ENCODE measurements around the gene CDC14B.
"Not testable (repeated sequence)": the region's sequence is repeated elsewhere in the genome, so short reads cannot be mapped to it uniquely, and the experiment has no call there.

Gene CDC14B

DNA sequence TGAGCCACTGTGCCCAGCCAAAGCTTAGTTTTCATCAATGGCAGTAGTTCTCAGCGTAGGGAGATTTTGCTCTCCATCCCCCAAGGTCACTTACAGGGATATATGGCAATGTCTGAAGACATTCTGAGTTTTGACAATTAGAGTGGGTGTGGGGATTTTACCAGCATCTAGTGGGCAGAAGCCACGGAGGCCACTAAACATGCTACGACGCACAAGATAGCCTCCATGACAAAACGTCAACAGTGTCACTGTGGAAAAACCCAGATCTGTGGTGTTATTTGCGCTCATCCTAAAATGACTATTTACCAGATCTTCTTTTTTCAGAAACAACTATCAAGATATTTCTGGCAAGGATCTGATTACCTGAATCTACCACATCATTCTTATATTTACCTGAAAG lies 68.2 kb downstream of the CDC14B start:
- DNase-seq: no peak
- TF ChIP-seq EZH2 (optimal IDR thresholded peaks at IDR 0.05; ENCODE audit: low read depth, low read length) (no peak), EZH2phosphoT487 (IDR thresholded peaks at IDR 0.05; ENCODE audit: low read length) (no peak)
- TF ChIP-seq, protein P1, sequence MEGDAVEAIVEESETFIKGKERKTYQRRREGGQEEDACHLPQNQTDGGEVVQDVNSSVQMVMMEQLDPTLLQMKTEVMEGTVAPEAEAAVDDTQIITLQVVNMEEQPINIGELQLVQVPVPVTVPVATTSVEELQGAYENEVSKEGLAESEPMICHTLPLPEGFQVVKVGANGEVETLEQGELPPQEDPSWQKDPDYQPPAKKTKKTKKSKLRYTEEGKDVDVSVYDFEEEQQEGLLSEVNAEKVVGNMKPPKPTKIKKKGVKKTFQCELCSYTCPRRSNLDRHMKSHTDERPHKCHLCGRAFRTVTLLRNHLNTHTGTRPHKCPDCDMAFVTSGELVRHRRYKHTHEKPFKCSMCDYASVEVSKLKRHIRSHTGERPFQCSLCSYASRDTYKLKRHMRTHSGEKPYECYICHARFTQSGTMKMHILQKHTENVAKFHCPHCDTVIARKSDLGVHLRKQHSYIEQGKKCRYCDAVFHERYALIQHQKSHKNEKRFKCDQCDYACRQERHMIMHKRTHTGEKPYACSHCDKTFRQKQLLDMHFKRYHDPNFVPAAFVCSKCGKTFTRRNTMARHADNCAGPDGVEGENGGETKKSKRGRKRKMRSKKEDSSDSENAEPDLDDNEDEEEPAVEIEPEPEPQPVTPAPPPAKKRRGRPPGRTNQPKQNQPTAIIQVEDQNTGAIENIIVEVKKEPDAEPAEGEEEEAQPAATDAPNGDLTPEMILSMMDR (IDR thresholded peaks at IDR 0.05; ENCODE audit: low read length): no peak
- no peaks in the 10 kb centered on the region for H3K36me3 ChIP-seq (replicated peaks; ENCODE audit: insufficient read depth, low read length)
- no peak overlapping the region for H3K4me3 ChIP-seq (ENCODE audit: low read length)
- no peak overlapping the region for H2AFZ ChIP-seq (ENCODE audit: low read length)
- H3K4me1 ChIP-seq (ENCODE audit: low read length): no peaks in the 10 kb centered on the region
- no peaks in the 10 kb centered on the region for H4K20me1 ChIP-seq (ENCODE audit: insufficient read depth, low read length)
- no peaks in the 10 kb centered on the region for H3K9me3 ChIP-seq (replicated peaks; ENCODE audit: insufficient read depth, low read length)
- H3K27me3 ChIP-seq (replicated peaks; ENCODE audit: insufficient read depth, low read length): no peaks in the 10 kb centered on the region
- H3K9me2 ChIP-seq (replicated peaks; ENCODE audit: insufficient read depth, low read length): no peaks in the 10 kb centered on the region
- no peak overlapping the region for H3K4me2 ChIP-seq (ENCODE audit: low read depth, low read length)
- H3F3A ChIP-seq (ENCODE audit: insufficient read depth, low read length): no peaks in the 10 kb centered on the region
- no peak overlapping the region for H3K27ac ChIP-seq (ENCODE audit: low read length)
- no peaks in the 10 kb centered on the region for H3K79me2 ChIP-seq (ENCODE audit: low read length)
- no peak overlapping the region for H3K9ac ChIP-seq (ENCODE audit: low read length)

DNA sequence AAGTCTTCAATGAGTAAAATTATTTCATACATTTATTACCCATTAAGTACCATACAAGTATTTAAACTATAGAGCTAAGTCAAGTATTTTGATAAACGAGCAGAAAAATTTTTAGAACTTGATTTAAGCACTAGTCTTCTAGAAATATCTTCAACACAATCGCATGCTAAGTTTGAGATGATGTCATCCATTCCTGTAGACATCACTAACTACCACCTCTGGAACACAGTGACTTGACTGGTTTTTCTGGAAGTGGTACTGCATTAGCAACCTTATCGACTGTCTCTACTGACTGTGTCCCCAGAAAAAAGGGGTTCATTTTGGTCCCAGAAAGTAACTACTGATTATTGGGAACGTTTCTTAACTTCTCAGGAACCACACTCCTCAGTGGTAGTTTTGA lies 69.0 kb downstream of the CDC14B start:
- Histone ChIP-seq H2AFZ (ENCODE audit: low read length) (no peak overlapping the region), H3K4me1 (ENCODE audit: low read length) (no peaks in the 10 kb centered on the region), H3K4me3 (ENCODE audit: low read length) (no peak overlapping the region), H3K9ac (ENCODE audit: low read length) (no peak overlapping the region), H3K27me3 (replicated peaks; ENCODE audit: insufficient read depth, low read length) (no peaks in the 10 kb centered on the region), H3K79me2 (ENCODE audit: low read length) (no peaks in the 10 kb centered on the region), H3F3A (ENCODE audit: insufficient read depth, low read length) (no peaks in the 10 kb centered on the region), H3K36me3 (replicated peaks; ENCODE audit: insufficient read depth, low read length) (no peaks in the 10 kb centered on the region), H3K9me2 (replicated peaks; ENCODE audit: insufficient read depth, low read length) (no peaks in the 10 kb centered on the region), H4K20me1 (ENCODE audit: insufficient read depth, low read length) (no peaks in the 10 kb centered on the region), H3K9me3 (replicated peaks; ENCODE audit: insufficient read depth, low read length) (no peaks in the 10 kb centered on the region), H3K4me2 (ENCODE audit: low read depth, low read length) (no peak overlapping the region), H3K27ac (ENCODE audit: low read length) (no peak overlapping the region)
- DNase-seq: no peak
- TF ChIP-seq, protein P1 (IDR thresholded peaks at IDR 0.05; ENCODE audit: low read length): no peak
- no peak for TF ChIP-seq EZH2phosphoT487 (IDR thresholded peaks at IDR 0.05; ENCODE audit: low read length)

DNA sequence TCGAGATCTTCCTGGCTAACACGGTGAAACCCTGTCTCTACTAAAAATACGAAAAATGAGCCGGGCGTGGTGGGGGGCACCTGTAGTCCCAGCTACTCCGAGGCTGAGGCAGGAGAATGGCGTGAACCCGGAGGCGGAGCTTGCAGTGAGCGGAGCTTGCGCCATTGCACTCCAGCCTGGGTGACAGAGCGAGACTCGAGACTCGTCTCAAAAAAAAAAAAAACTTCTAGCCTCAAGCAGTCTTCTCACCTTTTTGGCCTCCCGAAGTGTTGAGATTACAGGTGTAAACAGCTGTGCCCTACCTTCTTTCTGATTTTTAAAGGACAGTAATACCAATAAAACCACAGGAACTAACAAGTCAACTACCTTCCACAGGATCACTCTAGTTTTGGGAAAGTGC lies 76.5 kb downstream of the CDC14B start:
- H3K27ac ChIP-seq (ENCODE audit: low read length); H3K4me2 ChIP-seq (ENCODE audit: low read depth, low read length); H3K27me3 ChIP-seq (replicated peaks; ENCODE audit: insufficient read depth, low read length); H3K36me3 ChIP-seq (replicated peaks; ENCODE audit: insufficient read depth, low read length); H3K9me3 ChIP-seq (replicated peaks; ENCODE audit: insufficient read depth, low read length); H3F3A ChIP-seq (ENCODE audit: insufficient read depth, low read length); DNase-seq; H3K4me3 ChIP-seq (ENCODE audit: low read length); H3K9ac ChIP-seq (ENCODE audit: low read length); H3K9me2 ChIP-seq (replicated peaks; ENCODE audit: insufficient read depth, low read length); H3K4me1 ChIP-seq (ENCODE audit: low read length); H4K20me1 ChIP-seq (ENCODE audit: insufficient read depth, low read length); H2AFZ ChIP-seq (ENCODE audit: low read length); H3K79me2 ChIP-seq (ENCODE audit: low read length): not testable (repeated sequence)

DNA sequence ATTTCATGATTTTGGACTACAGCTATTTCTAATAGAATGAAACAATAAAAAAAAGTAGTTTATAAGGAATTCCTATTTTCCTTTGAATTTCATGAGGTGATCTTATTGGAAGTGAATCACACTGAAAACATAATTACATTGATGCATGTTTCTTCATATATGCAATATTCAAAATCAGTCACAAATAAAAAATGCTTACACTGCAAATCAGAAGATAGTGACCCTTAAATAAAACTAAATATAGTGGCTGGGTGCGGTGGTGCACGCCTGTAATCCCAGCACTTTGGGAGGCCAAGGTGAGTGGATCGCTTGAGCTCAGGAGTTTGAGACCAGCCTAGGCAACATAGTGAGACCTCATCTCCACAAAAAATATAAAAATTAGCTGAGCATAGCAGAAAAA lies 79.5 kb downstream of the CDC14B start:
- no peak overlapping the region for H3K4me3 ChIP-seq (ENCODE audit: low read length)
- no peaks in the 10 kb centered on the region for H3K27me3 ChIP-seq (replicated peaks; ENCODE audit: insufficient read depth, low read length)
- H3K27ac ChIP-seq (ENCODE audit: low read length): no peak overlapping the region
- no peaks in the 10 kb centered on the region for H3F3A ChIP-seq (ENCODE audit: insufficient read depth, low read length)
- no peaks in the 10 kb centered on the region for H3K36me3 ChIP-seq (replicated peaks; ENCODE audit: insufficient read depth, low read length)
- no peak overlapping the region for H3K4me2 ChIP-seq (ENCODE audit: low read depth, low read length)
- H4K20me1 ChIP-seq (ENCODE audit: insufficient read depth, low read length): no peaks in the 10 kb centered on the region
- DNase-seq: no peak
- no peaks in the 10 kb centered on the region for H3K79me2 ChIP-seq (ENCODE audit: low read length)
- H3K9me2 ChIP-seq (replicated peaks; ENCODE audit: insufficient read depth, low read length): no peaks in the 10 kb centered on the region
- H2AFZ ChIP-seq (ENCODE audit: low read length): no peak overlapping the region
- no peaks in the 10 kb centered on the region for H3K9me3 ChIP-seq (replicated peaks; ENCODE audit: insufficient read depth, low read length)
- no peak for TF ChIP-seq EZH2phosphoT487 (IDR thresholded peaks at IDR 0.05; ENCODE audit: low read length)
- TF ChIP-seq, protein P1 (IDR thresholded peaks at IDR 0.05; ENCODE audit: low read length): no peak
- no peak for TF ChIP-seq EZH2 (optimal IDR thresholded peaks at IDR 0.05; ENCODE audit: low read depth, low read length)
- no peak overlapping the region for H3K9ac ChIP-seq (ENCODE audit: low read length)
- H3K4me1 ChIP-seq (ENCODE audit: low read length): no peaks in the 10 kb centered on the region

Data from MM.1S (cell line).